Keratinocyte (primary cell): ENCODE measurements around the gene CAPZA1. TPM values are rescaled to one million over a fixed set of nuclear protein-coding genes. Genes with fewer than 3 reads are reported as not detected.
A peak's percentile ranks its signal among the peaks of the same experiment; 100 is the strongest.

Experiments used
- DNase-seq: peaks from one replicate; pipeline ENCODE4 v3.0.0-alpha.2; 2011; ENCODE audit warnings: low read depth, missing footprints, low spot score
- FAIRE-seq: peaks from 2 replicates; lab custom pipeline; 2011; peaks lifted over from hg19 to GRCh38; lab: Jason Lieb, UNC
- H2AFZ ChIP-seq: 2 replicates; pipeline ENCODE4 v1.6.0; 2012; ENCODE audit warnings: low read length, control low read depth, inconsistent platforms; ENCODE audit not compliant: control insufficient read depth
- H3K27ac ChIP-seq: 2 replicates; pipeline ENCODE4 v1.5.1; 2011; ENCODE audit warnings: low read length; ENCODE audit not compliant: control insufficient read depth, insufficient read depth
- H3K27me3 ChIP-seq: 3 replicates; pipeline ENCODE4 v1.6.0; 2011; ENCODE audit warnings: low read length; ENCODE audit not compliant: control insufficient read depth, insufficient read depth; ENCODE audit errors: extremely low read depth
- H3K36me3 ChIP-seq, 2 experiments: 2 replicates in 1 of 2; 3 replicates in 1 of 2; pipeline ENCODE4 v1.5.1; 2011; ENCODE audit warnings: low read length in 2 of 2, mild to moderate bottlenecking in 1 of 2; ENCODE audit not compliant: control insufficient read depth in 2 of 2, insufficient read depth in 2 of 2; ENCODE audit errors: extremely low read depth in 1 of 2
- H3K4me1 ChIP-seq: 3 replicates; pipeline ENCODE4 v1.5.1; 2011; ENCODE audit warnings: low read length; ENCODE audit not compliant: control insufficient read depth, insufficient read depth; ENCODE audit errors: extremely low read depth
- H3K4me2 ChIP-seq: 3 replicates; pipeline ENCODE4 v1.6.0; 2011; ENCODE audit warnings: low read depth, low read length; ENCODE audit not compliant: control insufficient read depth, insufficient read depth; ENCODE audit errors: extremely low read depth
- H3K4me3 ChIP-seq, 3 experiments: fragments of 200-600 bp in 1 of 3; sonication (generic) in 1 of 3; 2 replicates in 2 of 3; 3 replicates in 1 of 3; pipeline ENCODE4 v1.5.1; 2011 to 2016; ENCODE audit warnings: low read length in 3 of 3, mild to moderate bottlenecking in 3 of 3, control low read depth in 2 of 3, inconsistent platforms in 1 of 3, low read depth in 1 of 3, mixed read lengths in 1 of 3, mixed run types in 1 of 3, moderate library complexity in 1 of 3; ENCODE audit not compliant: control insufficient read depth in 2 of 3, insufficient read depth in 2 of 3; ENCODE audit errors: extremely low read depth in 1 of 3
- H3K79me2 ChIP-seq: 2 replicates; pipeline ENCODE4 v1.6.0; 2012; ENCODE audit warnings: low read length; ENCODE audit not compliant: control insufficient read depth, insufficient read depth
- H3K9ac ChIP-seq: 3 replicates; pipeline ENCODE4 v1.6.0; 2011; ENCODE audit warnings: low read length; ENCODE audit not compliant: control insufficient read depth, insufficient read depth; ENCODE audit errors: extremely low read depth
- H3K9me1 ChIP-seq: 3 replicates; pipeline ENCODE4 v1.6.0; 2011; ENCODE audit warnings: low read length; ENCODE audit not compliant: control insufficient read depth, insufficient read depth; ENCODE audit errors: extremely low read depth
- H3K9me3 ChIP-seq: 2 replicates; pipeline ENCODE4 v1.5.1; 2012; ENCODE audit warnings: low read depth, low read length; ENCODE audit not compliant: control insufficient read depth
- H4K20me1 ChIP-seq: 3 replicates; pipeline ENCODE4 v1.6.0; 2011; ENCODE audit warnings: low read length; ENCODE audit not compliant: control insufficient read depth, insufficient read depth; ENCODE audit errors: extremely low read depth
- EZH2 ChIP-seq: IDR thresholded peaks from one replicate; pipeline ENCODE4 v1.6.1; 2012; ENCODE audit warnings: inconsistent platforms, mild to moderate bottlenecking, low read length, moderate library complexity
- dilution Hi-C: fragments of 300-500 bp; cut with MboI; formaldehyde crosslinking; loops from one replicate; pipeline ENCODE4 v1.7.0; 2020; ENCODE audit warnings: low sequenced_read_pairs; ENCODE audit not compliant: extremely low pct_ligation_motif_present
- polyA plus RNA-seq, 5 experiments: library from polyadenylated mRNA; depleted of rRNA in 3 of 5; stranded (reverse) in 3 of 5; stranded (forward) in 1 of 5; unstranded in 1 of 5; fragments of >200 nt; gene quantifications; 1 replicate in 1 of 5; 2 replicates in 3 of 5; 3 replicates in 1 of 5; pipeline versions ENCODE4 v1.2.1 to v1.2.3, GENCODE V29; 2011 to 2012; ENCODE audit warnings: missing spikeins in 2 of 5, low read depth in 1 of 5, low replicate concordance in 1 of 5
- TF ChIP-seq, protein P1 (sequence below), 3 experiments: IDR thresholded peaks in 1 of 3; conservative IDR thresholded peaks in 1 of 3; optimal IDR thresholded peaks in 1 of 3; 2 replicates in 2 of 3; 3 replicates in 1 of 3; pipeline versions ENCODE3 to v1.5.1; 2011; ENCODE audit warnings: low read length in 3 of 3, mild to moderate bottlenecking in 3 of 3, moderate library complexity in 2 of 3, control low read depth in 1 of 3, inconsistent platforms in 1 of 3; ENCODE audit not compliant: insufficient read depth in 2 of 3; ENCODE audit errors: extremely low read depth in 1 of 3

Gene CAPZA1
- polyA plus RNA-seq, 1 donor (not counting 4 experiments of a cell fraction or from before 2014, with no cell fraction given): 239 TPM

DNA sequence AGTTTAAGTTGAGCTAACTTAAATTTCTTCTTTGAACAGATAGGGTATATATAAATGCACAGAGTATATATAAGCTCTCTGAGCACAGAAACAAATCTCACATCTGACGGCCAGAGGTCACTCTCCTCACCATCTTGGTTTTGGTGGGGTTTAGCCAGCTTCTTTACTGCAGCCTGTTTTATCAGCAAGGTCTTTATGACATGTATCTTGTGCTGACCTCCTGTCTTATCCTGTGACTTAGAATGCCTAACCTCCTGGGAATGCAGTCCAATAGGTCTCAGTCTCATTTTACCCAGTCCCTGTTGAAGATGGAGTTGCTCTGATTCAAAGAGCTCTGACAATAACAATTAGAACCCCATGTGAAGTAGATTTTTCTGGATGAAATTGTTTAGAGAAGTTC lies 53.2 kb downstream of the CAPZA1 start:
- H3K9me3 ChIP-seq: no peaks in the 10 kb centered on the region
- H3K79me2 ChIP-seq: peaks cover 8% of the 10 kb centered on the region
- H4K20me1 ChIP-seq: no peaks in the 10 kb centered on the region
- FAIRE-seq: no peak
- H3K27me3 ChIP-seq: no peaks in the 10 kb centered on the region
- TF ChIP-seq, protein P1, sequence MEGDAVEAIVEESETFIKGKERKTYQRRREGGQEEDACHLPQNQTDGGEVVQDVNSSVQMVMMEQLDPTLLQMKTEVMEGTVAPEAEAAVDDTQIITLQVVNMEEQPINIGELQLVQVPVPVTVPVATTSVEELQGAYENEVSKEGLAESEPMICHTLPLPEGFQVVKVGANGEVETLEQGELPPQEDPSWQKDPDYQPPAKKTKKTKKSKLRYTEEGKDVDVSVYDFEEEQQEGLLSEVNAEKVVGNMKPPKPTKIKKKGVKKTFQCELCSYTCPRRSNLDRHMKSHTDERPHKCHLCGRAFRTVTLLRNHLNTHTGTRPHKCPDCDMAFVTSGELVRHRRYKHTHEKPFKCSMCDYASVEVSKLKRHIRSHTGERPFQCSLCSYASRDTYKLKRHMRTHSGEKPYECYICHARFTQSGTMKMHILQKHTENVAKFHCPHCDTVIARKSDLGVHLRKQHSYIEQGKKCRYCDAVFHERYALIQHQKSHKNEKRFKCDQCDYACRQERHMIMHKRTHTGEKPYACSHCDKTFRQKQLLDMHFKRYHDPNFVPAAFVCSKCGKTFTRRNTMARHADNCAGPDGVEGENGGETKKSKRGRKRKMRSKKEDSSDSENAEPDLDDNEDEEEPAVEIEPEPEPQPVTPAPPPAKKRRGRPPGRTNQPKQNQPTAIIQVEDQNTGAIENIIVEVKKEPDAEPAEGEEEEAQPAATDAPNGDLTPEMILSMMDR (optimal IDR thresholded peaks at IDR 0.05 in 1 of 3, IDR thresholded peaks at IDR 0.05 in 1 of 3, conservative IDR thresholded peaks at IDR 0.05 in 1 of 3; ENCODE audit: extremely low read depth in 1 of 3, insufficient read depth in 2 of 3, low read length in 3 of 3): no peak
- TF ChIP-seq EZH2: no peak
- H3K27ac ChIP-seq: no peak overlapping the region
- no peak for DNase-seq
- H3K9ac ChIP-seq: no peak overlapping the region
- H2AFZ ChIP-seq: no peak overlapping the region
- peaks cover 20% of the 10 kb centered on the region for H3K4me1 ChIP-seq
- dilution Hi-C loops: no loop called here
- H3K36me3 ChIP-seq: peaks cover 8 to 16% of the 10 kb centered on the region in 2 experiments
- H3K9me1 ChIP-seq: no peaks in the 10 kb centered on the region
- H3K4me2 ChIP-seq: no peak overlapping the region
- H3K4me3 ChIP-seq: no peak overlapping the region

DNA sequence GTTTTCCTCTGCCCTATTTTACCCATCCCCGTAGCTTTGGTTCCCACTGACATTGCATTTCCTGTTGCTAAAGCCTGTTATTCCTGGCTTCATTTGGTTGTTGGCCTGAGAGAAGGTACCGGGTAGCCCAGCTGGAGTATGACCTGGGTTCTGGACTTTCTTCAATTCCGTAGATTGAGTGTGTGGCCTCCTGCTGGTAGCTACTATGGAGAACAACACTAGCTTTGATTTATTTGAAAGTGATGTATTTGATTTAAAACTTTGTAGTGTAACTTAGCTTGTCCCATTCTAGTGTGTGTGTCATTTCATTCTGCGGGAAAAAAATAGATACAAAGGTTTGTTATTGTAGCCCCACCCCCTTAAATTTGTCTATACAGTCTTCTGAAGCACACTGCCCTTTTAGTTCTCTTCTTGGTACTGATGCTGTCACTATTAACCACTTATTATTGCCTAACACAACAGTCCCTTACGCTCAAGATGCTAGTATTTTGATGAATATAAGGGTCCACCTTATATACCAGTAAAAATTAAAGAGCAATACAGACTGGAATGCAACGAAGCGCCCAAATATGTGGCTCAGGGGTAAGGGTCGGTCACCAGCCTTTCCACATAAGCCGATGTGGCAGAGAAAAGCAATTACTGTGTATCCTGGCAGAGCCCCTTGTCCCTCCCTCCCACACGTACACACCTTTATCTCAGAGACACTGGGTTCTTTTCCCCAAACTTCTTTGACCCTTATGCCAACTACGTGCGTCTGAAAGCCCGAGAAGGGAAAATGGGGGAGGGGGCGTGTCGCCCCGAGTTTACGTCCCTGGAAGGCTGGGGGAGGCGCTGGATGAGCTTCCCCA lies 54.2 kb downstream of the CAPZA1 start:
- DNase-seq (no peak), FAIRE-seq (peak; percentile 63)
- no peak for TF ChIP-seq EZH2
- TF ChIP-seq, protein P1 (optimal IDR thresholded peaks at IDR 0.05 in 1 of 3, IDR thresholded peaks at IDR 0.05 in 1 of 3, conservative IDR thresholded peaks at IDR 0.05 in 1 of 3; ENCODE audit: extremely low read depth in 1 of 3, insufficient read depth in 2 of 3, low read length in 3 of 3): peak; percentile 36 to 59 (median 52)
- Histone ChIP-seq H3K9me1 (no peaks in the 10 kb centered on the region), H3K27ac (peak overlapping the region; percentile 80), H4K20me1 (no peaks in the 10 kb centered on the region), H2AFZ (no peak overlapping the region), H3K9ac (peak overlapping the region; percentile 84), H3K27me3 (no peaks in the 10 kb centered on the region), H3K4me3 (peak overlapping the region; percentile 79 to 90 (median 85)), H3K4me1 (peaks cover 20% of the 10 kb centered on the region), H3K4me2 (peak overlapping the region; percentile 94), H3K36me3 (peaks cover 8 to 15% of the 10 kb centered on the region in 2 experiments), H3K79me2 (peaks cover 14% of the 10 kb centered on the region), H3K9me3 (no peaks in the 10 kb centered on the region)
- dilution Hi-C loops: no loop called here
